Endothelial cell of umbilical vein (primary cell): ENCODE data around the gene RAD18. TPM values are rescaled to one million over a fixed set of nuclear protein-coding genes. Genes with fewer than 3 reads are reported as not detected.

Experiments
- BruUV-seq: library from RNA; stranded (reverse); fragments of 400-500 nt; replicated peaks from 2 replicates; lab custom pipeline; 2021; lab: Mats Ljungman, UMichigan
- CTCF ChIA-PET: fragments of 300-600, 350-600 bp; sonication (Branson Sonifier 250); formaldehyde crosslinking; loops from one replicate; lab custom pipeline; 2021; ENCODE audit warnings: antibody characterized with exemption, inconsistent platforms; lab: Charles Lee
- POLR2A ChIA-PET: fragments of 300-600, 350-600 bp; sonication (Branson Sonifier 250); formaldehyde crosslinking; loops from one replicate; lab custom pipeline; 2021; ENCODE audit warnings: antibody characterized with exemption, inconsistent platforms; lab: Charles Lee
- DNase-seq: peaks from one replicate; pipeline ENCODE4 v3.0.0-alpha.2; 2011; ENCODE audit warnings: low read depth, low spot score
- FAIRE-seq: peaks from 2 replicates; lab custom pipeline; 2011; peaks lifted over from hg19 to GRCh38; lab: Jason Lieb, UNC
- H2AFZ ChIP-seq: 2 replicates; pipeline ENCODE4 v1.6.0; 2012; ENCODE audit warnings: low read depth, low read length, control low read depth, inconsistent platforms
- H3K27ac ChIP-seq: 2 replicates; pipeline ENCODE4 v1.5.1; 2011; ENCODE audit warnings: low read depth, mild to moderate bottlenecking, control low read depth, low read length, moderate library complexity; ENCODE audit not compliant: insufficient read depth
- H3K27me3 ChIP-seq, 2 experiments: 2 replicates each; pipeline versions ENCODE4 v1.6.0 to v1.6.1; 2011; ENCODE audit warnings: low read length in 2 of 2, mixed read lengths in 1 of 2; ENCODE audit not compliant: control insufficient read depth in 2 of 2, insufficient read depth in 2 of 2
- H3K36me3 ChIP-seq, 2 experiments: 2 replicates in 1 of 2; 3 replicates in 1 of 2; pipeline ENCODE4 v1.5.1; 2011; ENCODE audit warnings: low read length in 2 of 2, mild to moderate bottlenecking in 1 of 2, moderate library complexity in 1 of 2; ENCODE audit not compliant: control insufficient read depth in 2 of 2, insufficient read depth in 2 of 2; ENCODE audit errors: extremely low read depth in 1 of 2
- H3K4me1 ChIP-seq: 3 replicates; pipeline ENCODE4 v1.5.1; 2011; ENCODE audit warnings: mild to moderate bottlenecking, low read length; ENCODE audit not compliant: control insufficient read depth, insufficient read depth; ENCODE audit errors: extremely low read depth
- H3K4me2 ChIP-seq: 2 replicates; pipeline ENCODE4 v1.6.1; 2011; ENCODE audit warnings: low read length, control low read depth, mixed read lengths; ENCODE audit not compliant: insufficient read depth
- H3K4me3 ChIP-seq, 3 experiments: fragments of 200-600 bp in 1 of 3; sonication (generic), shearing (Covaris generic) in 1 of 3; replicated peaks in 1 of 3; 2 replicates each; pipeline ENCODE4 v1.5.1; 2011 to 2016; ENCODE audit warnings: control low read depth in 3 of 3, low read length in 3 of 3, mild to moderate bottlenecking in 2 of 3, inconsistent platforms in 1 of 3, low read depth in 1 of 3, moderate library complexity in 1 of 3; ENCODE audit not compliant: insufficient read depth in 1 of 3
- H3K79me2 ChIP-seq: 2 replicates; pipeline ENCODE4 v1.6.0; 2012; ENCODE audit warnings: low read length, inconsistent platforms; ENCODE audit not compliant: control insufficient read depth, insufficient read depth
- H3K9ac ChIP-seq: replicated peaks from 2 replicates; pipeline ENCODE3; 2011; ENCODE audit warnings: low read length, control low read depth; ENCODE audit not compliant: insufficient read depth; ENCODE audit errors: extremely low read depth
- H3K9me1 ChIP-seq: replicated peaks from 3 replicates; pipeline ENCODE4 v1.6.0; 2011; ENCODE audit warnings: mild to moderate bottlenecking, low read length; ENCODE audit not compliant: control insufficient read depth, insufficient read depth; ENCODE audit errors: extremely low read depth
- H3K9me3 ChIP-seq: replicated peaks from 2 replicates; pipeline ENCODE4 v1.5.1; 2012; ENCODE audit warnings: low read length, inconsistent platforms; ENCODE audit not compliant: control insufficient read depth, insufficient read depth
- H4K20me1 ChIP-seq: replicated peaks from 2 replicates; pipeline ENCODE3; 2011; ENCODE audit warnings: mild to moderate bottlenecking, low read length; ENCODE audit not compliant: control insufficient read depth, insufficient read depth; ENCODE audit errors: extremely low read depth
- EZH2 ChIP-seq: IDR thresholded peaks from 2 replicates; pipeline ENCODE4 v1.6.1; 2012; ENCODE audit warnings: borderline replicate concordance, low read depth, mild to moderate bottlenecking, moderate library complexity, low read length, inconsistent platforms; ENCODE audit not compliant: severe bottlenecking
- FOS ChIP-seq: IDR thresholded peaks from 2 replicates; pipeline ENCODE4 v1.6.1; 2011; ENCODE audit warnings: mild to moderate bottlenecking, low read length, moderate library complexity, borderline replicate concordance; ENCODE audit not compliant: insufficient read depth
- GATA2 ChIP-seq: IDR thresholded peaks from 2 replicates; pipeline ENCODE4 v1.7.0; 2011; ENCODE audit warnings: low read depth, mild to moderate bottlenecking, moderate library complexity, mixed read lengths, low read length; ENCODE audit not compliant: insufficient read length, insufficient read depth
- JUN ChIP-seq: IDR thresholded peaks from 2 replicates; pipeline ENCODE4 v1.6.1; 2011; ENCODE audit warnings: borderline replicate concordance, low read depth; ENCODE audit not compliant: insufficient read length, insufficient read depth
- MYC ChIP-seq: IDR thresholded peaks from one replicate; pipeline ENCODE4 v1.6.1; 2011; ENCODE audit warnings: mild to moderate bottlenecking, low read depth, low read length
- POLR2A ChIP-seq: IDR thresholded peaks from 2 replicates; pipeline ENCODE4 v1.6.1; 2012; ENCODE audit warnings: low read depth, mild to moderate bottlenecking, control low read depth, low read length
- POLR2AphosphoS5 ChIP-seq: IDR thresholded peaks from 2 replicates; pipeline ENCODE4 v1.6.1; 2012; ENCODE audit warnings: low read depth, mild to moderate bottlenecking, control low read depth, low read length, moderate library complexity; ENCODE audit not compliant: insufficient read depth
- dilution Hi-C: fragments of 300-500 bp; cut with MboI; formaldehyde crosslinking; loops from one replicate; pipeline ENCODE4 v1.15.0; 2019; ENCODE audit warnings: low sequenced_read_pairs; ENCODE audit not compliant: extremely low pct_ligation_motif_present
- intact Hi-C: fragments of 100-400 bp; cut with micrococcal nuclease; formaldehyde crosslinking; loops from one replicate; pipeline ENCODE4 v1.10.0; 2022
- polyA plus RNA-seq, 4 experiments: library from polyadenylated mRNA; depleted of rRNA in 3 of 4; stranded (reverse) in 3 of 4; unstranded in 1 of 4; fragments of >200 nt; gene quantifications; 2 replicates each; pipeline versions ENCODE4 v1.2.1 to v1.2.3, GENCODE V29; 2011 to 2012; ENCODE audit warnings: missing spikeins in 1 of 4
- total RNA-seq: library from RNA; stranded (reverse); gene quantifications from 2 replicates; pipeline ENCODE4 v1.2.3, GENCODE V29; 2021
- TF ChIP-seq, protein P1 (sequence below), 2 donors: IDR thresholded peaks; 1 replicate in 1 of 2; 2 replicates in 1 of 2; pipeline ENCODE4 v1.5.1; 2011; ENCODE audit warnings: low read length in 2 of 2, mild to moderate bottlenecking in 2 of 2, moderate library complexity in 2 of 2, control low read depth in 1 of 2, inconsistent platforms in 1 of 2, low read depth in 1 of 2; ENCODE audit not compliant: insufficient read depth in 1 of 2; ENCODE audit errors: extremely low read depth in 1 of 2
- TF ChIP-seq, protein P2 (sequence below): IDR thresholded peaks from 2 replicates; pipeline ENCODE4 v1.6.1; 2011; ENCODE audit not compliant: insufficient read depth, insufficient read length

Gene RAD18
- total and polyA plus RNA-seq, 2 donors (not counting 3 experiments of a cell fraction or from before 2014, with no cell fraction given) = 7.9 to 23.8 TPM

DNA sequence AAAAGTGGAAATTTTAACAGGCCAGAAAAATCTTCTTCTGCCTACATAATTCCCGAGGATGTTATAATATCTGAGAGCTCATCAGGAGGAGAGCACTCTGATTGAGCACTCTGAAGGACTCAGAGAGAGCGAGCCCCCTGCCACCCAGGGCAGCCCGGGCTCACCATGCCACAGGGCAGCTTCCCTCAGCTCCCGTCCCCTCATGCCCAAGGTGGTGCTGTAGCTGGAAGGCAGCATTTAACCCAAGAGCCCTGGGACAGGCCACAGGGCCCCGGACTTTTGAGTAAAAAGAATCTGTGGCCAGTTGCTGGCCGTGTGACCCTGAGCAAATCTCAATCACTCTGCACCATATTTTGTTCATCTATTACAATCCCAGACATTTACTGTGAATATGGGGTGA, 23.5 kb upstream of the RAD18 start:
- H4K20me1 ChIP-seq = no peaks in the 10 kb centered on the region
- H3K79me2 ChIP-seq = no peaks in the 10 kb centered on the region
- FAIRE-seq (no peak), DNase-seq (no peak)
- no peaks in the 10 kb centered on the region for H3K4me1 ChIP-seq
- H2AFZ ChIP-seq = no peak overlapping the region
- BruUV-seq = no TSS peak
- ChIA-PET POLR2A (no interaction called here), CTCF (interaction anchor here (1.2 to 5.1 kb wide), 11 partner anchors 10 to 322 kb away, joined by 3 to 86 read pairs (median 9); partner anchors contain the start of gene OXTR)
- dilution Hi-C loops (no loop called here), intact Hi-C loops (no loop called here)
- H3K9ac ChIP-seq = no peak overlapping the region
- H3K4me2 ChIP-seq = no peak overlapping the region
- H3K36me3 ChIP-seq = no peaks in the 10 kb centered on the region
- no peaks in the 10 kb centered on the region for H3K9me1 ChIP-seq
- H3K9me3 ChIP-seq = no peaks in the 10 kb centered on the region
- no peaks in the 10 kb centered on the region for H3K27me3 ChIP-seq
- H3K4me3 ChIP-seq = no peak overlapping the region
- TF ChIP-seq FOS = no peak
- TF ChIP-seq POLR2A = no peak
- no peak for TF ChIP-seq GATA2
- TF ChIP-seq, protein P1, sequence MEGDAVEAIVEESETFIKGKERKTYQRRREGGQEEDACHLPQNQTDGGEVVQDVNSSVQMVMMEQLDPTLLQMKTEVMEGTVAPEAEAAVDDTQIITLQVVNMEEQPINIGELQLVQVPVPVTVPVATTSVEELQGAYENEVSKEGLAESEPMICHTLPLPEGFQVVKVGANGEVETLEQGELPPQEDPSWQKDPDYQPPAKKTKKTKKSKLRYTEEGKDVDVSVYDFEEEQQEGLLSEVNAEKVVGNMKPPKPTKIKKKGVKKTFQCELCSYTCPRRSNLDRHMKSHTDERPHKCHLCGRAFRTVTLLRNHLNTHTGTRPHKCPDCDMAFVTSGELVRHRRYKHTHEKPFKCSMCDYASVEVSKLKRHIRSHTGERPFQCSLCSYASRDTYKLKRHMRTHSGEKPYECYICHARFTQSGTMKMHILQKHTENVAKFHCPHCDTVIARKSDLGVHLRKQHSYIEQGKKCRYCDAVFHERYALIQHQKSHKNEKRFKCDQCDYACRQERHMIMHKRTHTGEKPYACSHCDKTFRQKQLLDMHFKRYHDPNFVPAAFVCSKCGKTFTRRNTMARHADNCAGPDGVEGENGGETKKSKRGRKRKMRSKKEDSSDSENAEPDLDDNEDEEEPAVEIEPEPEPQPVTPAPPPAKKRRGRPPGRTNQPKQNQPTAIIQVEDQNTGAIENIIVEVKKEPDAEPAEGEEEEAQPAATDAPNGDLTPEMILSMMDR (IDR thresholded peaks at IDR 0.05; ENCODE audit: extremely low read depth in 1 of 2, insufficient read depth in 1 of 2, low read depth in 1 of 2, low read length in 2 of 2) = no peak
- no peak for TF ChIP-seq EZH2
- TF ChIP-seq, protein P2, sequence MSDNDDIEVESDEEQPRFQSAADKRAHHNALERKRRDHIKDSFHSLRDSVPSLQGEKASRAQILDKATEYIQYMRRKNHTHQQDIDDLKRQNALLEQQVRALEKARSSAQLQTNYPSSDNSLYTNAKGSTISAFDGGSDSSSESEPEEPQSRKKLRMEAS = no peak
- no peak for TF ChIP-seq POLR2AphosphoS5
- TF ChIP-seq JUN = no peak
- TF ChIP-seq MYC = no peak
- no peak overlapping the region for H3K27ac ChIP-seq
